HCEC 1CT (cell line): ENCODE results near the gene GABARAPL2.
"Not testable (repeated sequence)": the region's sequence is repeated elsewhere in the genome, so short reads cannot be mapped to it uniquely, and the experiment has no call there.

ENCODE experiments used
- DNase-seq: peaks from one replicate; pipeline ENCODE4 v3.0.0-alpha.2; 2017

The GABARAPL2 gene

DNA sequence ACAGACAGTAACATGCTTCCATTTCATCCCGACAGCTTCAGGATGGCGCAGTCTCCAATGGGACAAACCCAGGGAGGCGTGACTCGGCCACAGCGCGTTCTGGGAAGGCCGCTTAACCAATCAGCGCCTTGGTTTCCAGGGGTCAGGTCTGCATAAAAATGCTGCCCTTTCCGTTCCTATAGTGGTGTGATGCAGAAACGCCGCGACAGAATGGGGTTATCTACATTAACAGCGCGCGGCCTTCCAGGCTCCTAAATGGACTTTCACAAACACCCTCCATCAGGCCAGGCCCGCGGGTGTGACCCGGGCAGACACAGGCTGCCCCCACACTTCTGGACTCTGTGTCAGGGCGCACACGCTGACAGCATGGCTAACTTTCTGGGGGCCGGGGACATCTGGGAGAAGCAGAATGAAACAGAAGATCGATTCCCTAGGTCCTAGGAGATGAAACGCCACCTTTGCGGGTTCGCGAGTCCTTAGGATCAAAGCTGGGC lies 10.9 kb upstream of the GABARAPL2 start:
- DNase-seq = peak; percentile 91

GRCh38 chr16:75555707-75556430 lies 10.3 kb upstream of the GABARAPL2 start, which contains the start of gene TMEM231:
Gene TMEM231, minus strand, starts transcription at chr16:75556252. Its CDS starts 43 bp downstream, at chr16:75556209.
- peak; percentile 90 for DNase-seq

- no peak for DNase-seq
Observed at GRCh38 chr16:75556431-75556950, 9.7 kb upstream of the GABARAPL2 start.

- DNase-seq = no peak
Observed at GRCh38 chr16:75558846-75559401, 7.3 kb upstream of the GABARAPL2 start.

DNA sequence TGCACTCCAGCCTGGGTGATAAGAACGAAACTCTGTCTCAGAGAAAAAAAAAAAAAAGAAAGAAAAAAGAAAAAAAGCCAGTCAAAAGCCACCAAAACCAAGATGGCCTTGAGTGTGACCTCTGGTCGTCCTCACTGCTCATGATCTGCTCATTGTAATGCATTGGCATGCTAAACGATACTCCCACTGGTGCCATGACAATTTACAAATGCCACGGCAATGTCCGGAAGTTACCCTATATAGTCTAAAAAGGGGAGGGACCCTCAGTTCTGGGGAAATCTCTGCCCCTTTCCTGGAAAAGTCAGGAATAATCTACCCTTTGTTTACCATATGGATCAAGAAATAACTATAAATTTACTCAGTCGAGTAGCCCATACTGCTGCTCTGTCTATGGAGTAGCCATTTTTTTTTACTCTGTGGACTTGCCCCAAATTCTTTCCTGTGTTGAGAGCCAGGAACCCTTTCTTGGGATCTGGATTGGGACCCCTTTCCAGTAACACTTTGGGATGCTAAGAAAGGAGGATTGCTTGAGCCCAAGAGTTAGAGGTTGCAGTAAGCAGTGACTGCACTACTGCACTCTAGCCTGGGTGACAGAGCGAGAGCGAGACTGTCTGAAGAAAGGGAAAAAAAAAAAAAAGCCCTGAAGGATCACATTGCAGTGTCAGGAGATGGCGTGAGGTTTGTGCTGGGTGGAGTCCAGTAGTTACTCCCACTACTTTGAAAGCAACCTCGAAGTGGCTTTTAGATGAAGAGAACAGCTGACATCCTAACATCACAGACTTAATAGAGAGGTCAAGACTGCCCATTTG lies 6.4 kb upstream of the GABARAPL2 start:
- DNase-seq = peak; percentile 71

GRCh38 chr16:75565640-75566039 lies 539 bp upstream of the GABARAPL2 start:
- no peak for DNase-seq

DNA sequence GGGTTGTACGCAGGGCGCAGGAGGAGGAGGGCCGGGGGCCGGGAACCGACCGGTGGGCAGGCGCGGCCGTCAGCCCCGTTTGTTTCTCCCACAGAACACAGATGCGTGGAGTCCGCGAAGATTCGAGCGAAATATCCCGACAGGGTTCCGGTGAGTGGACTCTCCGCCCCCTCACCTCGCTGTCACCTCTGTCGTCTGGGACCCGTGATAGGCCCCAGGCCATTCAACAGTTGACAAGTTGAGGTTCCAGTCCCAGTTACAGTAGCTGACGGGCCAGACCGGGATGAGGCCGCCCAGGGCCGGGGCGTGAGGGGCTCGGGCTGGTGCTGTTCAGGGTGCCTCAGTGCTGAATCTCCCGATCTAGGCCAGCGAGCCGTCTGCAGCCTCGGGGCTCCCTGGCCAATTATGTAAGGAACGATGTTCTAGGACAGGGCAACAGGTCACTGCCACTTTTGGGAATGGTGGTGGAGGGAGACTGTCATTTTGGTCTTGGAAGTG lies 628 bp downstream of the GABARAPL2 start:
- no peak for DNase-seq

- no peak for DNase-seq
Observed at GRCh38 chr16:75567911-75568310, 1.7 kb downstream of the GABARAPL2 start.

DNA sequence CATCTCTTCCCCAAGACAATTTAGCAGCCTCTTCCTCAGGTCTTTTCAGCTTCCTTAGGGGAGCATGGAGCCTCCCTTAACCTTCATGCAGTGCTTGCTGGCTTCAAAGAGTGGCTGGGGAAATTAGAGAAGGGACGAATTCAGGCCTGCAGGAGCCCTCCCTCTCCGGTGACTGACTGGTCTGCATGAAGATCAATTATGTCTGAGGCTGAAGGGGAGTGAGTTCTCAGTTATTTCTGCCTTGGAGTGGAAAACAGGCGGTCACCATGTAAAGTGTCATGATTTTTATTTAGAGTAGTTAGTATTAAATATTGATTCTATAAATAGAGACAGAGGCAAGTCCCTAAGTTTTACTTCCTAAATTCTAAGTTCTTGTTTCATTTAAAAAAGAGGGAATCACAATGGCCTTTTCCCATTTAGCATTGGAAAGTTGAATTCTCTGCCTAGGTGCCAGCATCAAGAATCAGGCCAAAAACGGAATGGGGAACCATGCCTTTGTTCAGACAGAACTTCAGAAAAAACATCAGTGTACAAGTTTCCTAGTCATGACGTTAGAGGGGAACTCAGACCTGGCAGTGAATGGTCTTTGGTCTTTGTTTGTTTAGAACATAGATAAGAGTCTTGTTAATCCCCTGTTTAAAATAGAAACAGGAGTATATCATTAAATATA lies 4.4 kb downstream of the GABARAPL2 start:
- DNase-seq = no peak

DNA sequence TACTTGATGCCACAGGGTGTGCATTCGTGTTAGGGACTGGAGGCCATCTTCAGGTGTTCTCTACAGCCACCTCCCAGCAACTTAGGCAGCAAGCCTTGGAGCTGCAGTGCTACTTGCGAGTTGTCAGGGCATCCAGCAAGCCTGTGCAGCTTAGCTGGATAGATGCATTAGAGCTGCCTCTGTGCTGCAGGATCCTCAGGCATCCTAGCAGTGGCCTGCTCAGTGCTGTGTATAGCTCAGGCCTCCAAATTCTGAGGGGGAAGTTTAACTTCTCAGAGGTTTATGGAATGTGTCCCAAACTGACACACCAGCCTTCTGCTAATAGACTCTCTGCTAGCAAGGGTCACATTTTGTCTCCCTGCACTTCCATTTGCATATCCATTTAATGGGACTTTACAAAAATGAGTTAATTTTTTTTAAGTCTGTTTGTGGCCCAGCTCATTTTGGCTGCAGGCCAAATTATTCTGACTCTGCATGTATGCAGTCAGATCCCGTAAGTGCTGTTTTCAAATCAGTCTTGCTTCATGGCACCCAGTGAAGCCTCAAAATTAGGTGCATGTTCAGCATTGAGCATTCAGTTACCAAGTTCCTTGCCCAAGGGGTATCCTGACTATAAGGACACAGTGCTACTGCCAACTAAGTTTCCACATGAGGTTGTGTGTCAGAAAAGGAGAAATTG lies 6.8 kb downstream of the GABARAPL2 start:
- no peak for DNase-seq

DNA sequence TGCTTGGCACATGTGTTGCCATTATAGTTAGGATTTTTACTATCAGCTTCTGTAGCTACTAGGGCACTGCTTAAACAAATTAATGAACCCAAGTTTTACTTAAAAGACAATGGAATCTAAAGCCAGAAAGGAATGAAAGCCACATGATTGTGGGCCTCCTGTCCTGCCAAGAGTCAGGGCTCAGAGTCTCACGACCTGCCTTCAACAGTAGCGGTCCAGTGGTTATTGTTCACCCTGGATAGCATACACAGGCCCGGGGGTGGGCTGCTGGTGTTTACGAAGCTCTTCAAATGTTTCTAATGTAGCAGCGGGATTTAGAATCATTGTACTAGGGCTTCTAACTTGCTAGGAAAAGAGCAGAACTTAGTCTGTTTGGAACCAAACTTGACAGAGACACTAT lies 7.8 kb downstream of the GABARAPL2 start:
- DNase-seq = no peak

DNA sequence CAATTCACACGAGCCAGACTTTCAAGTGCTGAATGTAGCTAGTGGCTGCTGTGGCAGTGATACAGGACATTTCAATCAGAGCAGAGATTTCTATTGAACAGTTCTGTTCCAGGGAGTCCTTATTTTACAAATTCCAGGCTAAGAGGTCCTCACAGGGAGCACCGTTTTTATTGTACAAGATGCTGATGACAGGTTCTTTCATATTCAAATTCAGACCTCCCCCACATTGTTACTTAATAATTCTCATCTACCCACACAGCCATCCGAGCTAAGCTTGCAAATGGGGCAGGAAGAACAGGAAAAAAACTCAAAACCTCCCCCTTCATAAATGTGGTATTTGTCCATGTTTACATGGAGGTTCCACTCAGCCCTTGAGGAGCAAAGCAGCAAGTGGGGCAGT lies 9.8 kb downstream of the GABARAPL2 start:
- DNase-seq = no peak

DNA sequence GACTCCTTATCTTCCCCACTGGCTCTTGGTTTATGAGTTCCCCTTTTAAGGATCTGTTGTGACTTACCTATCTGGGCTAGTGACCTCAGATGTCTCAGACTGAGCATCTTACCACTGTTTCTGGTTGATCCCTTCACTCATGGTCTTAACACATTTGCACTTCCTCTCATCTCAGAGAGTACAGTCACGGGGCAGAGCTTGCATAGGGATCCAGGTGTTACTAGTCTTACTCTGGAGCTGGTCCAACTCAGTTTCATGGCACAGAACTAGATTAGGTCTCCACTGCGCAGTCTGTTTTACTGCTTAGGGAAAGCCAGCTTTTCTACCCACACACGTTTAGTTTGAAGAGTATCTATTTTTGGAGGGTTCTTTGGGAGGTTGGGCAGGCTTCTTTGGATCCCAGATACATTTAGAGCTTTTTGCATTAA lies 10.2 kb downstream of the GABARAPL2 start:
- DNase-seq = no peak

DNA sequence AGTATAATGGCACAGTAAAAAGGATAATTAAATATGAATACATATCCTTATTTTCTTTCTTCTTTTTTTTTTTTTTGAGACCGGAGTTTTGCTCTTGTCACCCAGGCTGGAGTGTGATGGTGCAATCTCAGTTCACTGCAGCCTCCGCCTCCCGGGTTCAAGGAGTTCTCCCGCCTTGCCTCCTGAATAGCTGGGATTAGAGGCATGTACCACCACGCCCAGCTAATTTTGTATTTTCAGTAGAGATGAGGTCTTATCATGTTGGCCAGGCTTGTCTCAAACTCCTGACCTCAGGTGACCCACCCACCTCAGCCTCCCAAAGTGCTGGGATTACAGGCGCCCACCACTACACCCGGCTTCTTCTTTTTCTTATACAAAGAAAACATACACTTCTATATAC lies 12.0 kb downstream of the GABARAPL2 start:
- DNase-seq = no peak

DNA sequence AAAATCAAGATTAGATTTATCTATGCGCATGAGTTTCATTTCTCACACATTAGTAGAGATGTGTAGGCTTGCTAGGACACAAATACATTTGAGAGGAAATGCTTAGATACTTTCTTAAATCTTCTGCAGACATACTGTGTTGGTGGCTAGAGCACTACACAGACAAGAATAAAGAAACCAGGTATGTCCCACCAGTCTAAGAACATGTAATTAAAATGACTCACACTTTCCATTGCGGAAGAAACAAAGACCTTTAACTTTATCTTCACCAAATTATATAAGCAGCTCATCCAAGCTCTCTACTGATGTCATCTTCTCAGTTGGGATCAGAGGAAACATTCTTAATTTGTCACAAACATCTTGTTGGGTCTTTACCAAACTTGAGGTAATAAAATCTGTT lies 12.5 kb downstream of the GABARAPL2 start:
- no peak for DNase-seq

DNA sequence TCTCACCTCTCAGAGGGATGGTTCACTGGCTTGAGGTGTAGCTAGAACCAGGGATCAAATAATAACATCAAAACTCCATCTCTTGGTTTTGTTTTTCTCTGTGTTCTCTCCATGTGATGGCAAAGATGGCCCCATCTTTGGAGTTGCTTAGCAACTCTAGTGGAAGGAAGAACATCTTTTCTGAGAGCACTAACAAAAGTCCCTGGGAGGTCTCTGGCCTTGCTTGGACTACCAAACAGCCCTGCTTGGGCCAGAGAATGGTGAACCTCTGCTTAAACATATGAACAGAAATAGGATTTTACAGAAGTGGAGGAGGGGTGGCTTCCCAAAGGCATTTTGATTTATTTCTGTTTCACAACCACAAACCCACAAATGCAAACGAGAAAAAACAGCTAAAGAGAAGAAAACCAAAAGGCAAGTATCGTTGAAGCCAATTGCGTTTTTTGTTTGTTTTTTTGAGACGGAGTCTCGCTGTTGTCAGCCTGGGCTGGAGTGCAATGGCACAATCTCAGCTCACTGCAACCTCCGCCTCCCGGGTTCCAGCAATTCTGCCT lies 13.2 kb downstream of the GABARAPL2 start:
- no peak for DNase-seq

DNA sequence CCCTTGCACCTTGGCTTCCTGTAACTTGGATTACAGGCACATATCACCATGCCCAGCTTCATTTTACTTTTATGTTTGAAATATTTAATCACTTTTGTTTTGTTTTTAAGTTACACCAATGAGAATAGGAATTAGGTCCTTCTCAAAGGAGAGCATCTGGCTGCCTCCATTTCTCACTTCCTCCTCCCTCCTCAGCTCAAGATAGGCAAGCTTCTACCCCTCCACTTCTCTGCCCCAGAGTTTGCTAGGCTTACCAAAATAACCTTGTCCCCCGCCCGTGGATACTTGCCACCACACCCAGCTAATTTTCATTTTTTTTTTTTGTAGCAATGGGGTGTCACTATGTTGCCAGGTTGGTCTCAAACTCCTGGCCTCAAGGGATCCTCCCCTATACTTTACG lies 17.9 kb downstream of the GABARAPL2 start:
- no peak for DNase-seq

DNA sequence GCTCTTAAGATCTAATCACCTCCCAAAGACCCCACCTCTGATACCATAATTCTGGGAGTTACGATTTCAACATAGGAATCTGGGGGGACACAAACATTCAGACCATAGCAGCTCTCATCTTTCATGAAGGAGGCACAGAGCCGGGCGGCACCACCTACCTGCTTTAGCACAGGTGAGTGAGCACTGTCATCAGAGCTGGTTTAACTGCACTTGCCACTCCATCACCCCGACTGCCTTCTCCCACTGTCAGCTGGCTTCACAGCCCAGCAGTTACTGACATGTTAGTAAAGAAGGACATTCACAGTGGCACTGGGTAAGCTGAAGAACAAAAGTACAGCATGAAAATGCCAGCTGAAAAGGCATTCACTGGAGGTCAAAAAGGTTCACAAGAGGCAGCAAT lies 22.5 kb downstream of the GABARAPL2 start:
- DNase-seq = no peak

- DNase-seq = no peak
Observed at GRCh38 chr16:75589306-75589705, 23.1 kb downstream of the GABARAPL2 start.

- DNase-seq = no peak
Observed at GRCh38 chr16:75590920-75591843, 25.0 kb downstream of the GABARAPL2 start.

DNA sequence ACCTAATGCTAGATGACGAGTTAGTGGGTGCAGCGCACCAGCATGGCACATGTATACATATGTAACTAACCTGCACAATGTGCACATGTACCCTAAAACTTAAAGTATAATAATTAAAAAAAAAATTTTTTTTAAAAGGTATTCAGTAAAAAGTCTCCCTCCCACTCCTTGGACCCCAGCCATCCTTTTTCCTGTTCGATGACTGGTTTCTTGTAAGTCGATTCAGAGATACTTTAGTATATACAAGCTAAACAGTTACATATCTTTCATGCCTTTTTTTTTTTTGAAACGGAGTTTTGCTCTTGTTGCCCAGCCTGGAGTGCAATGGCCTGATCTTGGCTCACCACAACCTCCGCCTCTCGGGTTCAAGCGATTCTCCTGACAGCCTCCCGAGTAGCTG lies 25.7 kb downstream of the GABARAPL2 start:
- DNase-seq = not testable (repeated sequence)
